Fibroblast of lung (primary cell): Measurements from ENCODE around the gene ADAMTS17.

Source experiments
- EZH2 ChIP-seq: IDR thresholded peaks from 2 replicates; pipeline ENCODE4 v1.5.1; 2012; ENCODE audit warnings: low read length, control low read depth, mild to moderate bottlenecking; ENCODE audit errors: missing control alignments
- TF ChIP-seq, protein P1 (sequence below), 2 donors: IDR thresholded peaks in 1 of 2; conservative IDR thresholded peaks in 1 of 2; 1 replicate in 1 of 2; 2 replicates in 1 of 2; pipeline ENCODE4 v1.5.1; 2011 to 2012; ENCODE audit warnings: low read length in 2 of 2, control low read depth in 1 of 2, inconsistent platforms in 1 of 2, low read depth in 1 of 2, mild to moderate bottlenecking in 1 of 2

DNA sequence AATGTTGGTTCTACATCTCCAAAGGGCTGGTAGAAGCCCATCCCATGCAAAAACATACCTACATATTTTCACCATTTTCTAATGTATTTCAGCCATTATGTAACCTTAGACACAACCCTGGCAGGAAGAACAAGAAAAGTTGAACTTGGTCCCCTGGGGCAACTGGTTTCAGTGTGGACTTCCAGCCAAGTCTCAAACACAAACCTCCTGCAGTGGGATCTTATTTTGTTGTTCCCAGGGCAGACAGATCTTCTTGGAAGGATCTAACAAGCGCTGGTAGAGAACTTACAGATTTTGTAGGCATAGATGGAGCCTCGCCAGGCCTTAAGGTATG is 96.3 kb downstream of the ADAMTS17 start:
- TF ChIP-seq, protein P1, sequence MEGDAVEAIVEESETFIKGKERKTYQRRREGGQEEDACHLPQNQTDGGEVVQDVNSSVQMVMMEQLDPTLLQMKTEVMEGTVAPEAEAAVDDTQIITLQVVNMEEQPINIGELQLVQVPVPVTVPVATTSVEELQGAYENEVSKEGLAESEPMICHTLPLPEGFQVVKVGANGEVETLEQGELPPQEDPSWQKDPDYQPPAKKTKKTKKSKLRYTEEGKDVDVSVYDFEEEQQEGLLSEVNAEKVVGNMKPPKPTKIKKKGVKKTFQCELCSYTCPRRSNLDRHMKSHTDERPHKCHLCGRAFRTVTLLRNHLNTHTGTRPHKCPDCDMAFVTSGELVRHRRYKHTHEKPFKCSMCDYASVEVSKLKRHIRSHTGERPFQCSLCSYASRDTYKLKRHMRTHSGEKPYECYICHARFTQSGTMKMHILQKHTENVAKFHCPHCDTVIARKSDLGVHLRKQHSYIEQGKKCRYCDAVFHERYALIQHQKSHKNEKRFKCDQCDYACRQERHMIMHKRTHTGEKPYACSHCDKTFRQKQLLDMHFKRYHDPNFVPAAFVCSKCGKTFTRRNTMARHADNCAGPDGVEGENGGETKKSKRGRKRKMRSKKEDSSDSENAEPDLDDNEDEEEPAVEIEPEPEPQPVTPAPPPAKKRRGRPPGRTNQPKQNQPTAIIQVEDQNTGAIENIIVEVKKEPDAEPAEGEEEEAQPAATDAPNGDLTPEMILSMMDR (conservative IDR thresholded peaks at IDR 0.05 in 1 of 2, IDR thresholded peaks at IDR 0.05 in 1 of 2; ENCODE audit: low read depth in 1 of 2, low read length in 2 of 2), result no peak
- no peak for TF ChIP-seq EZH2
